GM21360 (cell line): Measurements from ENCODE around the gene SARNP.
"Not testable (repeated sequence)": the region's sequence is repeated elsewhere in the genome, so short reads cannot be mapped to it uniquely, and the experiment has no call there.

Experiments
- ATAC-seq: cut with Tn5 transposase; IDR thresholded peaks from one replicate; pipeline ENCODE4 v1.9.1; 2021; ENCODE audit warnings: mild to moderate bottlenecking, moderate library complexity; ENCODE audit not compliant: unreplicated experiment

The SARNP gene

GRCh38 chr12:55797550-55797949, 20.0 kb downstream of the SARNP start:
- no peak for ATAC-seq

DNA sequence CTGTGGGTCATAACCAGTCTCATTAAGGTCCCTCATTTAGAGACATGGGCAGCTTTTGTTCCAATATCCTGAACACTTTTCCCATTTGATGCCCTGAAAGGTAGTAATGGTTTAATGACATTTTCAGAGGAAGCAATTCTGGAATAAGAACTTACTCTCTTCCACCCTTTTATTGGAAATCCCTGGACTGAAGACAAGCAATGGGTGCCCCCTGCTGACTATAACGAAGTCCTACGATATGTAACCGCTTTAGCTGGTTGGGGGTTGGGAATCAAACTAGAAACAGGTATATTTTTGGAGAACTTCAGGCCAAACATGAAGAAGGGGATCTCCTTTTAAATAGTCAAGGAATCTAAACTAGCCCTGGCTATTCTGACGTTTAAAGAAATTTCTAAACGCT, 20.5 kb downstream of the SARNP start:
- ATAC-seq, result no peak

- ATAC-seq, result no peak
Measured at GRCh38 chr12:55795950-55796349, 21.6 kb downstream of the SARNP start.

- no peak for ATAC-seq
Measured at GRCh38 chr12:55789893-55790292, 27.6 kb downstream of the SARNP start.

- ATAC-seq, result no peak
Measured at GRCh38 chr12:55789171-55789570, 28.4 kb downstream of the SARNP start.

DNA sequence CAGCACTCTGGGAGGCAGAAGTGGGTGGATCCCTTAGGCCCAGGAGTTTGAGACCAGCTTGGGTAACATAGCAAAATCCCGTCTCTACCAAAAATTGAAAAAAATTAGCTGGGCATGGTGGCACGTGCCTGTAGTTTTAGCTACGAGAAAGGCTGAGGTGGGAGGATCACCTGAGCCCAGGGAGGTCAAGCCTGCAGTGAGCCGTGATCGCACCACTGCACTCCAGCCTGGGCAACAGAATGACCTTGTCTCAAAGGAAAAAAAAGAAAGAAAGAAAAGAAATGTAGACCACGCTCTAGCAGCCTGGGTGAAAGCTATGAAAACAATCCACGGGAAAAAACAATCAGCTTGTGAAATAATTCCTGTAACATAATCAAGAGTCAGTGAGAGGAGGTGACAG, 29.0 kb downstream of the SARNP start:
- ATAC-seq, result no peak

DNA sequence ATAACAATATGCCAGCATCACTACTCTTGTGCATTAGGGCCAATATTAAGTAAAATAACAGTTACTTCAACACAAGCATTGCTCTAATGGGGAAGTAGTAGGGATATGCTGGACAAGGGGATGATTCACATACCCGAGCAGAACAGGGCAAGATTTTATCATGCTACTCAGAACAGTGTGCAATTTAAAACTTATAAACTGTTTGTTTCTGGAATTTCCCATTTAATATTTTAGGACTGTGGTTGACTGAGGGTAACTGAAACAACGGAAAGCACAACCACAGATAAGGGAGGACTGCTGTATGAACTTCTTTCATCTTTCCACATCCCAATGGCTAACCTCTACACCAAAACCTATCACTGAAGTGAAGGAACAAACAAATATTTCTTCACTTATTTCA, 36.8 kb downstream of the SARNP start:
- no peak for ATAC-seq

DNA sequence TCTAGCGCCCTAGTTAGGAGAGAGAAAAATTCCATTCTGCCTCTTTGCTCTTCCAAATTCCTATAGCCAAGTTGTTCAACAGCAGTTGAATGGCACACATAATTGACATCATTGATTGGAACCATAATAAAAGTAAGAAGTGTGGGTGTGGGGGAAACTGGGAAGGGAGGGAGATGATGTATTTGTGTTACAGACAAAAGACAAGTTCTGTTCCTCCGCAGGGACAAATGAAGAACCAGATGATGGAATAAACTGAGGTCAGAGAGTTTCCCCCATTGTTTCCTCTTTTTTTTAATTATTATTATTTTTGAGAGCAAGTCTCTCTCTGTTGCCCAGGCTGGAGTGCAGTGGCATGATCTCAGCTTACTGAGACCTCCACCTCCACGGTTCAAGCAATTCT, 39.7 kb downstream of the SARNP start:
- ATAC-seq, result no peak

DNA sequence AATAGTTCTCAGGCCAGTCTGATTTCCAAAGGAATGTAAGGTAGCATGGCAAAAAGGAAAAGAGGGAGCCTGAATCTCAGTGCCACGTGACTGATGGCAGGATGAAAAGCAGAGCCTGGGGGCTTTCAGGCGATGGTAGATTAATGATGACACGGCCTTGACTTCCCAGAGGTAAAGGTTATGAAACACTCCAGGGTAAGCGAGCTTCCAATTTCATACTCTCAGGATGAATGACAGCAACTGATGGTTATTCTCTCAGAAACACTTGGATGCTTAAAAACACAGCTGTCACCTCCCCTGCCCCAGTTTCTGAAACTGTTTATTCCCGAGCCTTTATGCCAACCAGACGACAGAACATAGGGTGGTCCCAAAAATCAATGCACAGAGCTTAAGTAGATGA, 45.8 kb downstream of the SARNP start:
- no peak for ATAC-seq

DNA sequence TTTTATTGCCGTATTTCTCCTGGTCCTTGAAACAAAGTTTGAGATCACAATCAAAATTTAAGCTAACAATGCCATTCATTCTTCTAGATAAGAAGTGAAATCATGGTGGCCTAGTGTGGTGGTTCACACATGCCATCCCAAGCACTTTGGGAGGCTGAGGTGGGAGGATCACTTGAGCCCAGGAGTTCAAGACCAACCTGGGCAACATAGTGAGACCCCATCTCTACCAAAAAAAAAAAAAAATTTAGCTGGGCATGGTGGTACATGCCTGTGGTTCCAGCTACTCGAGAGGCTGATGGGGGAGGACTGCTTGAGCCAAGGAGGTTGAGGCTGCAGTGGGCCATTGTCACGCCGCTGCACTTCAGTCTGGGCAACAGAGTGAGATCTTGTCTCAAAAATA, 50.4 kb downstream of the SARNP start:
- ATAC-seq, result no peak

- ATAC-seq, result no peak
Measured at GRCh38 chr12:55765736-55766290, 51.7 kb downstream of the SARNP start.

DNA sequence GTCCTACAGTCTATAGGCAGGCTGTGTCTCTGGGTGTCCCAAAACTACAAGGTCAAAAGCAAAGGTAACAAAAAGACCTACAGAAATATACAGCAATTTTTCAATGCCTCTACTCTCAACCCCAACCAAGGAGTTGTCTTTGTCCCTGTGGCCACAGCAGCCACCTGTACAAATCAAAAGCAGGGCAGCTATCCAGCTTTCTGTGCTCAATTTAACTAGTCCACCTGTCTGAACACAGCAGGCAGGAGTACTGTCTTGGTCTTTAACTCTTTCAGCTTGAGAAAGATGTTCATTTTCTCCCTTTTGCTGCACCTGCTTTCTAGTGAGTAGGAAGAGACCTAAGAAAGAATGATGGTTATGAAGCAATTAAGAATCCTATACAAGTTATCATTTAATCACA, 54.9 kb downstream of the SARNP start:
- ATAC-seq, result no peak

GRCh38 chr12:55760663-55761062, 56.9 kb downstream of the SARNP start:
- ATAC-seq, result no peak

GRCh38 chr12:55758575-55758974, 58.9 kb downstream of the SARNP start:
- ATAC-seq, result not testable (repeated sequence)

DNA sequence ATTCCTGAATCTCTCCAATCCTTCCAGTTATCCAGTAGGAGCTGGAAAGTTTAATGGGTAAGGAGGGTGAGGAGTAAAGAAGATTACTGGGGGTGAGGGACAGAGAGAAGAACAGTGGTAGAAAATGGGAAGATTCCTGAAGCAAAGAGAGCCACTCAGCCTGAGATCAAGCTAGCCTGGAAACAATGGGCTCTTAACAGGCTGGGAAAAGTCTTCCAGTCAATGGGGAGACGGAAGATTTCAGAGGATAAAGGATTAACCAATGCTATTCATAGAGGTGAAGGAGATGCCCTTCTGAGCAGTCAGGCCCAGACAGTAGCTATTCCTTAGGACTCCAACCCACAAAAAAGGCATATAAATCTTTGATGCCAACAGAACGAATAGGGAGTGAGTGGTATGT, 59.8 kb downstream of the SARNP start:
- no peak for ATAC-seq

GRCh38 chr12:55755246-55755645, 62.3 kb downstream of the SARNP start:
- ATAC-seq, result no peak

- ATAC-seq, result no peak
Measured at GRCh38 chr12:55748230-55748993, 69.1 kb downstream of the SARNP start.

DNA sequence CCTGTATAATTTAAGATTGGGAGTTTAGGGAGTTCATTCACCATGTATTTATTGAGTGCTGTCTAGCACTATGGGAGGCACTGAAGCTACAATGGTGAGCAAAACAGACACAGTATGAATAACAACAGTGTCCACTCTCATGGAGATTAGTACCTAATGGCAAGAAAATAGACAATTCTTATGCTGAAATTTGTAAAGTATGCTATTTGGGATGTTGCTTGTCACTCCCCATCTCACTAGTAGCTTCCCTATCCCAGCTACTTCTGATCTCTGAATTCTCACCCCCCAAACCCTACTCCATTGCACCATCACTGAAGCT, 70.7 kb downstream of the SARNP start:
- ATAC-seq, result no peak

GRCh38 chr12:55746174-55746912, 71.2 kb downstream of the SARNP start:
- ATAC-seq, result no peak

DNA sequence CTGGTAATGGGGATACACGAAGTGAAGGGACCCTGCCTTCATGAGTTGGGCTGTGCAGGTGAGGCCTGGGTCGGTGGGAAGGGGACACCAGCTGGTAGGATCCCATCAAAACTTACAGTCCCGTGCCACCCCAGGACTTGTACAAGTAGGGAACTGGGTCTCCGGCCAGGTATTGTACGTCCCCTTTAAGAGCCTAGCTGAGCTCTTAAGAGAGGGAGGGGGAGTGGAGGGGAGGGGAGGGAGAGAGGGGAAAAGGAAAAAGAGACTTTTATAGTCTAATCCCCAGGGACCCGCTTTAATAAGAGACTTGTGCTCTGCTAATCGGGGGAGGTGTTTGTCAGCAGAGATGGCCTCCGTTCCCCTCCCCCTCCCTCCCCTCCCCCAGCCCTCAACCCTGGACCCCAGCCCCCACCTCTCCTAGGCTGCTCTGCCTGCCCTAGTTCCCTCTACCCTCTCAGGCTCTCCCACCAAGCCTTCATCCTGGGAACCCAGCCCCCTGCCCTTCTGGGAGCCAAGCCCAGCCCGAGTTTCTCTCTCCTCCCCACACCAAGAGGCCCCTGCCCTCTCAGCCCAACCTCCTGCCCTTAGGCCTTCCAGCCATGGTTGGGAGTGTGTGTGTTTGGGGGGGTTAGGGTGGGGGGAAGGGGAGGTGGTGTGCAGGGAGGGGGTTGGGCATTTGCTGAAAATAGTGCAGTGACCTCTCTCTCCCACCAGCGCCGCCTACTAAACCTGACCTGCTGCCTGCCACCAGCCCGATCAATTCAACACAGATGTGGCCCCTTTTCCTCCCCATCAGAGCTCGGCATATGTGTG, 72.0 kb downstream of the SARNP start:
- no peak for ATAC-seq

GRCh38 chr12:55744340-55745030, 73.0 kb downstream of the SARNP start:
- ATAC-seq, result no peak
